H1 (cell line): ENCODE data around the gene SKIL. TPM values are rescaled to one million over a fixed set of nuclear protein-coding genes. Genes with fewer than 3 reads are reported as not detected.

Experiments used
- CTCF ChIA-PET: fragments of 300-600 bp; sonication (Branson Sonifier 250); formaldehyde crosslinking; loops from one replicate; lab custom pipeline; 2021; ENCODE audit not compliant: partially characterized antibody; lab: Charles Lee
- POLR2A ChIA-PET: fragments of 300-600 bp; sonication (Branson Sonifier 250); formaldehyde crosslinking; loops from one replicate; lab custom pipeline; 2021; ENCODE audit warnings: inconsistent platforms; ENCODE audit not compliant: partially characterized antibody; lab: Charles Lee
- DNase-seq, 2 experiments: peaks; one replicate each; pipeline versions ENCODE4 v3.0.0 to v3.0.0-alpha.2; 2010 to 2022; ENCODE audit warnings: low spot score in 2 of 2, low read depth in 1 of 2, mixed read lengths in 1 of 2
- FAIRE-seq: peaks from 2 replicates; lab custom pipeline; 2011; peaks lifted over from hg19 to GRCh38; lab: Jason Lieb, UNC
- H2AFZ ChIP-seq: 2 replicates; pipeline ENCODE4 v1.8.1; 2012; ENCODE audit warnings: low read length, inconsistent platforms
- H2AK5ac ChIP-seq: 2 replicates; pipeline ENCODE4 v1.6.1; 2013; ENCODE audit warnings: low read depth, low read length
- H2BK120ac ChIP-seq: replicated peaks from 2 replicates; pipeline ENCODE3; 2013; ENCODE audit warnings: low read depth, low read length, inconsistent platforms
- H2BK12ac ChIP-seq: 2 replicates; pipeline ENCODE4 v1.6.1; 2013; ENCODE audit warnings: low read depth, low read length
- H2BK15ac ChIP-seq: 2 replicates; pipeline ENCODE4 v1.6.1; 2013; ENCODE audit warnings: low read length
- H2BK20ac ChIP-seq: 2 replicates; pipeline ENCODE4 v1.6.1; 2013; ENCODE audit warnings: low read length
- H2BK5ac ChIP-seq: 2 replicates; pipeline ENCODE4 v1.6.1; 2013; ENCODE audit warnings: low read depth, low read length
- H3K14ac ChIP-seq: 2 replicates; pipeline ENCODE4 v1.6.1; 2013; ENCODE audit warnings: inconsistent platforms; ENCODE audit not compliant: insufficient read length
- H3K18ac ChIP-seq: 2 replicates; pipeline ENCODE4 v1.6.1; 2013; ENCODE audit warnings: low read length; ENCODE audit errors: extremely low read depth
- H3K23ac ChIP-seq: 2 replicates; pipeline ENCODE4 v1.6.1; 2013; ENCODE audit warnings: inconsistent platforms; ENCODE audit not compliant: insufficient read length
- H3K23me2 ChIP-seq: 2 replicates; pipeline ENCODE4 v1.6.1; 2013; ENCODE audit warnings: low read depth, low read length
- H3K27ac ChIP-seq: 2 replicates; pipeline ENCODE4 v1.6.1; 2011; ENCODE audit warnings: low read depth, low read length, inconsistent platforms
- H3K27me3 ChIP-seq, 4 experiments: replicated peaks in 1 of 4; 1 replicate in 1 of 4; 2 replicates in 3 of 4; pipeline versions ENCODE4 v1.6.1 to v1.8.1; 2011 to 2013; ENCODE audit warnings: low read length in 3 of 4, mild to moderate bottlenecking in 3 of 4, inconsistent platforms in 2 of 4, mixed read lengths in 2 of 4, moderate library complexity in 1 of 4; ENCODE audit not compliant: control insufficient read depth in 3 of 4, insufficient read depth in 3 of 4; ENCODE audit errors: extremely low read depth in 1 of 4
- H3K36me3 ChIP-seq, 4 experiments: 2 replicates each; pipeline versions ENCODE4 v1.6.1 to v1.8.1; 2011 to 2013; ENCODE audit warnings: mild to moderate bottlenecking in 4 of 4, low read length in 3 of 4, moderate library complexity in 2 of 4, control low read depth in 1 of 4, inconsistent platforms in 1 of 4; ENCODE audit not compliant: insufficient read depth in 4 of 4, control insufficient read depth in 2 of 4
- H3K4ac ChIP-seq: replicated peaks from 2 replicates; pipeline ENCODE3; 2013; ENCODE audit warnings: low read length, low read depth, mixed read lengths, inconsistent platforms; ENCODE audit not compliant: insufficient read length
- H3K4me1 ChIP-seq, 4 experiments: replicated peaks in 1 of 4; 1 replicate in 1 of 4; 2 replicates in 3 of 4; pipeline versions ENCODE4 v1.6.1 to v1.8.1; 2011 to 2013; ENCODE audit warnings: low read length in 3 of 4, inconsistent platforms in 2 of 4, mixed read lengths in 1 of 4; ENCODE audit not compliant: insufficient read depth in 4 of 4, control insufficient read depth in 3 of 4
- H3K4me2 ChIP-seq, 2 experiments: 2 replicates each; pipeline versions ENCODE4 v1.6.1 to v1.8.1; 2011 to 2013; ENCODE audit warnings: low read depth in 2 of 2, low read length in 2 of 2, control low read depth in 1 of 2, inconsistent platforms in 1 of 2, mild to moderate bottlenecking in 1 of 2; ENCODE audit not compliant: insufficient read depth in 1 of 2
- H3K4me3 ChIP-seq, 4 experiments: fragments of 200-600, 300-600 bp in 1 of 4; sonication (generic), shearing (Covaris generic), sonication (Bioruptor Twin) in 1 of 4; 2 replicates each; pipeline versions ENCODE4 v1.5.1 to v1.8.1; 2011 to 2016; ENCODE audit warnings: low read length in 4 of 4, low read depth in 3 of 4, control low read depth in 2 of 4, inconsistent platforms in 2 of 4, mild to moderate bottlenecking in 2 of 4, mixed read lengths in 1 of 4, moderate library complexity in 1 of 4; ENCODE audit not compliant: insufficient read depth in 2 of 4; ENCODE audit errors: extremely low read depth in 1 of 4
- H3K56ac ChIP-seq: replicated peaks from 2 replicates; pipeline ENCODE3; 2013; ENCODE audit warnings: low read depth, mild to moderate bottlenecking, mixed read lengths, low read length, inconsistent platforms; ENCODE audit not compliant: insufficient read length
- H3K79me1 ChIP-seq: 2 replicates; pipeline ENCODE4 v1.6.1; 2013; ENCODE audit warnings: low read depth, low read length, control low read depth
- H3K79me2 ChIP-seq, 2 experiments: 2 replicates each; pipeline versions ENCODE4 v1.6.1 to v1.8.1; 2012 to 2013; ENCODE audit warnings: low read length in 2 of 2, mild to moderate bottlenecking in 2 of 2, inconsistent platforms in 1 of 2; ENCODE audit not compliant: insufficient read depth in 2 of 2, control insufficient read depth in 1 of 2
- H3K9ac ChIP-seq, 4 experiments: replicated peaks in 1 of 4; 1 replicate in 1 of 4; 2 replicates in 3 of 4; pipeline versions ENCODE4 v1.6.1 to v1.8.1; 2011 to 2013; ENCODE audit warnings: low read depth in 3 of 4, low read length in 3 of 4, control low read depth in 2 of 4, mild to moderate bottlenecking in 2 of 4, moderate library complexity in 2 of 4, inconsistent platforms in 1 of 4; ENCODE audit errors: extremely low read depth in 1 of 4
- H3K9me3 ChIP-seq, 2 experiments: 2 replicates each; pipeline versions ENCODE4 v1.6.1 to v1.8.1; 2012 to 2013; ENCODE audit warnings: mild to moderate bottlenecking in 2 of 2, moderate library complexity in 2 of 2, control low read depth in 1 of 2, inconsistent platforms in 1 of 2, low read depth in 1 of 2, low read length in 1 of 2, mixed read lengths in 1 of 2; ENCODE audit not compliant: insufficient read depth in 2 of 2
- H4K20me1 ChIP-seq, 2 experiments: replicated peaks in 1 of 2; 2 replicates each; pipeline versions ENCODE3 to v1.8.1; 2011 to 2013; ENCODE audit warnings: inconsistent platforms in 2 of 2, low read length in 2 of 2, mild to moderate bottlenecking in 1 of 2; ENCODE audit not compliant: insufficient read depth in 2 of 2, control insufficient read depth in 1 of 2
- H4K5ac ChIP-seq: 2 replicates; pipeline ENCODE4 v1.6.1; 2013; ENCODE audit warnings: low read length, low read depth, mixed read lengths, inconsistent platforms; ENCODE audit not compliant: insufficient read length
- H4K8ac ChIP-seq: 2 replicates; pipeline ENCODE4 v1.8.0; 2013; ENCODE audit warnings: mild to moderate bottlenecking, moderate library complexity, low read length, inconsistent platforms; ENCODE audit not compliant: insufficient read depth; ENCODE audit errors: extremely low read depth
- H4K91ac ChIP-seq: replicated peaks from 2 replicates; pipeline ENCODE3; 2013; ENCODE audit warnings: low read length, mixed read lengths, inconsistent platforms; ENCODE audit not compliant: insufficient read length
- ASH2L ChIP-seq: fragments of 200-600, 300-600 bp; sonication (generic); IDR thresholded peaks from one replicate; pipeline ENCODE4 v1.7.1; 2017; ENCODE audit warnings: low read length
- BCL11A ChIP-seq, 2 experiments: IDR thresholded peaks; one replicate each; pipeline ENCODE4 v1.6.1; 2011; ENCODE audit warnings: low read depth in 2 of 2, low read length in 2 of 2, mild to moderate bottlenecking in 2 of 2
- BRCA1 ChIP-seq: IDR thresholded peaks from 2 replicates; pipeline ENCODE4 v1.6.1; 2012; ENCODE audit warnings: low read depth, low read length, improper control_type of control experiment
- CEBPB ChIP-seq: IDR thresholded peaks from 2 replicates; pipeline ENCODE4 v1.6.1; 2012; ENCODE audit warnings: low read depth, low read length
- EGR1 ChIP-seq: IDR thresholded peaks from 2 replicates; pipeline ENCODE4 v1.6.1; 2011; ENCODE audit warnings: low read depth, low read length, borderline replicate concordance
- GTF2F1 ChIP-seq: IDR thresholded peaks from 2 replicates; pipeline ENCODE4 v1.6.1; 2012; ENCODE audit warnings: low read depth, low read length, improper control_type of control experiment, borderline replicate concordance
- KDM4A ChIP-seq: IDR thresholded peaks from one replicate; pipeline ENCODE4 v1.7.1; 2012; ENCODE audit warnings: low read depth, mild to moderate bottlenecking, moderate library complexity, low read length, inconsistent platforms; ENCODE audit not compliant: severe bottlenecking
- POLR2AphosphoS5 ChIP-seq: IDR thresholded peaks from 2 replicates; pipeline ENCODE4 v1.6.1; 2011; ENCODE audit warnings: low read depth, low read length
- RBBP5 ChIP-seq: IDR thresholded peaks from 2 replicates; pipeline ENCODE4 v1.7.1; 2012; ENCODE audit warnings: low read depth, mild to moderate bottlenecking, inconsistent platforms, low read length, moderate library complexity, borderline replicate concordance
- SP4 ChIP-seq: IDR thresholded peaks from 2 replicates; pipeline ENCODE4 v1.6.1; 2012; ENCODE audit warnings: low read length, inconsistent platforms
- TAF1 ChIP-seq: IDR thresholded peaks from 2 replicates; pipeline ENCODE4 v1.6.1; 2011; ENCODE audit warnings: mild to moderate bottlenecking, low read depth, low read length
- WGBS, 2 experiments: shearing (Covaris generic) in 1 of 2; methylation state at CpG; one replicate each; pipeline versions ENCODE4 v1.1.6 to v1.1.7; 2013 to 2015; ENCODE audit warnings: low lambda C conversion rate in 2 of 2, mixed read lengths in 2 of 2, inconsistent platforms in 1 of 2, low coverage in 1 of 2, missing lambda C conversion rate in 1 of 2; ENCODE audit not compliant: insufficient replicate concordance in 2 of 2, insufficient coverage in 1 of 2, insufficient read length in 1 of 2; ENCODE audit errors: extremely low coverage in 1 of 2, missing lambda C conversion rate in 1 of 2; 5-methylcytosine and 5-hydroxymethylcytosine counted together
- polyA plus RNA-seq, 7 experiments: library from polyadenylated mRNA; depleted of rRNA in 3 of 7; stranded (reverse) in 5 of 7; unstranded in 2 of 7; fragments of >200 nt in 5 of 7; fragments of 200-250 nt in 2 of 7; gene quantifications; 1 replicate in 5 of 7; 2 replicates in 1 of 7; 4 replicates in 1 of 7; pipeline versions ENCODE4 v1.2.1 to v1.2.3, GENCODE V29; 2011 to 2013; ENCODE audit warnings: missing spikeins in 2 of 7, mixed read lengths in 2 of 7
- total RNA-seq: library from RNA; stranded (reverse); fragmentation: NEBNext Ultra II Directional; extraction: Animal tissue kit (Norgen Biotek cat#: 25700); gene quantifications from 2 replicates; pipeline ENCODE4 v1.2.1, GENCODE V29; 2021
- TF ChIP-seq, protein P1 (sequence below): IDR thresholded peaks from 2 replicates; pipeline ENCODE4 v1.6.1; 2012; ENCODE audit warnings: inconsistent platforms
- TF ChIP-seq, protein P2 (sequence below): IDR thresholded peaks from 2 replicates; pipeline ENCODE4 v1.6.1; 2011; ENCODE audit warnings: low read length, improper control_type of control experiment

SKIL gene
- total and polyA plus RNA-seq, 2 of the 8 experiments (the other 6 are each of a cell fraction or from before 2014, with no cell fraction given), result 13.2 to 277 TPM

GRCh38 chr3:170360466-170360865, 3.0 kb downstream of the SKIL start:
- peaks cover 4 to 10% of the 10 kb centered on the region in 2 experiments for H4K20me1 ChIP-seq
- TF ChIP-seq GTF2F1 (no peak), BRCA1 (no peak), RBBP5 (no peak), SP4 (no peak), KDM4A (no peak), TAF1 (no peak), ASH2L (no peak), POLR2AphosphoS5 (no peak), CEBPB (no peak), EGR1 (no peak), BCL11A (IDR thresholded peaks at IDR 0.05; ENCODE audit: low read depth in 2 of 2, low read length in 2 of 2) (no peak)
- TF ChIP-seq, protein P1, sequence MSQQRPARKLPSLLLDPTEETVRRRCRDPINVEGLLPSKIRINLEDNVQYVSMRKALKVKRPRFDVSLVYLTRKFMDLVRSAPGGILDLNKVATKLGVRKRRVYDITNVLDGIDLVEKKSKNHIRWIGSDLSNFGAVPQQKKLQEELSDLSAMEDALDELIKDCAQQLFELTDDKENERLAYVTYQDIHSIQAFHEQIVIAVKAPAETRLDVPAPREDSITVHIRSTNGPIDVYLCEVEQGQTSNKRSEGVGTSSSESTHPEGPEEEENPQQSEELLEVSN, result no peak
- TF ChIP-seq, protein P2, sequence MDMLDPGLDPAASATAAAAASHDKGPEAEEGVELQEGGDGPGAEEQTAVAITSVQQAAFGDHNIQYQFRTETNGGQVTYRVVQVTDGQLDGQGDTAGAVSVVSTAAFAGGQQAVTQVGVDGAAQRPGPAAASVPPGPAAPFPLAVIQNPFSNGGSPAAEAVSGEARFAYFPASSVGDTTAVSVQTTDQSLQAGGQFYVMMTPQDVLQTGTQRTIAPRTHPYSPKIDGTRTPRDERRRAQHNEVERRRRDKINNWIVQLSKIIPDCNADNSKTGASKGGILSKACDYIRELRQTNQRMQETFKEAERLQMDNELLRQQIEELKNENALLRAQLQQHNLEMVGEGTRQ, result no peak

More at GRCh38 chr3:170360466-170360865, 3.0 kb downstream of the SKIL start:
- Histone ChIP-seq H2BK5ac (no peak overlapping the region), H3K56ac (no peak overlapping the region), H3K79me1 (no peaks in the 10 kb centered on the region), H3K23ac (no peak overlapping the region), H4K8ac (no peak overlapping the region), H3K4me3 (peak overlapping the region in 3 of 4 experiments; percentile 2 to 95 (median 77); a peak in 5 of 8 replicates), H3K23me2 (peaks cover 8% of the 10 kb centered on the region; the same call in 1 of the 2 replicates), H2AFZ (no peak overlapping the region), H4K5ac (no peak overlapping the region), H4K91ac (no peak overlapping the region), H3K4me2 (peak overlapping the region; percentile 66 to 70), H3K9ac (peak overlapping the region in 1 of 4 experiments; percentile 5; a peak in 1 of 7 replicates), H2BK20ac (no peak overlapping the region), H3K36me3 (peaks cover 0 to 42% (median 6%) of the 10 kb centered on the region in 4 experiments; a peak in 6 of 8 replicates), H3K14ac (no peak overlapping the region), H3K79me2 (peaks cover 35 to 73% of the 10 kb centered on the region in 2 experiments), H3K18ac (no peak overlapping the region), H3K27me3 (no peaks in the 10 kb centered on the region), H3K9me3 (no peaks in the 10 kb centered on the region), H2BK12ac (no peak overlapping the region), H2BK15ac (no peak overlapping the region), H3K4me1 (peaks cover 0 to 13% (median 7%) of the 10 kb centered on the region in 4 experiments; a peak in 5 of 7 replicates), H3K27ac (no peak overlapping the region), H2BK120ac (no peak overlapping the region), H3K4ac (no peak overlapping the region), H2AK5ac (no peak overlapping the region)
- ChIA-PET POLR2A (interaction anchor here (0.8 to 2.2 kb wide), 5 partner anchors 9 to 506 kb away, joined by 3 to 6 read pairs (median 5); no protein-coding TSS in a partner anchor), CTCF (interaction anchor here (1.0 to 1.1 kb wide), 3 partner anchors 15 to 51 kb away, joined by 3 read pairs; no protein-coding TSS in a partner anchor)
- FAIRE-seq, result no peak
- 85% methylated on average over 5 of the region's 5 CpGs; no CpG with 5 or more reads in 1 of the 2 experiments for WGBS, 2 experiments
- DNase-seq, result no peak
